Neural progenitor cell (in vitro differentiated cells): Measurements from ENCODE around the gene POLR3C.

Experiments
- EZH2 ChIP-seq: fragments of 200-600 bp; sonication (generic); IDR thresholded peaks from 2 replicates; pipeline ENCODE4 v1.6.1; 2017; ENCODE audit warnings: antibody characterized with exemption, mild to moderate bottlenecking, moderate library complexity
- TF ChIP-seq, protein P1 (sequence below): fragments of 200-600 bp; sonication (generic); IDR thresholded peaks from 2 replicates; pipeline ENCODE4 v1.5.1; 2017; ENCODE audit warnings: antibody characterized with exemption, mild to moderate bottlenecking

DNA sequence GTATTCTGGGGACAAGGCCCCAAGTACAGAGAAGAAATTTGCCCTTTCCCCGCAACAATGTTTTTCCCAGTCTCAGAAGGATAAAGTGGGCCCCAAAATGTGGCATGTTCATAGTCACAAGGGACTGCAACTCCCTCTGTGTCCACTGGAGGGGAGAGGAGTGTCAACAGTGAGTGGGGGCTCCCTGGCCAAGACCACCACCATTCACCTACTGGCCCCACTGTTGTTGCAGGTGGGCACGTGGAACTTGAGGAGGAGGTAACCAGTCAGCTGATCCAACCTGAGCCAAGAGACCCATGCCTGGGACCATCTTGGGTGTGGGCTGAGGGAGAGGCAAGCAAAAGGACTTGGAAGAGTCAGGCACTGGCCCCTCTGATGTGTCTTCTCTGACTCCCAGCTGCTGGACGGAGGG is 22.2 kb downstream of the POLR3C start:
- TF ChIP-seq, protein P1, sequence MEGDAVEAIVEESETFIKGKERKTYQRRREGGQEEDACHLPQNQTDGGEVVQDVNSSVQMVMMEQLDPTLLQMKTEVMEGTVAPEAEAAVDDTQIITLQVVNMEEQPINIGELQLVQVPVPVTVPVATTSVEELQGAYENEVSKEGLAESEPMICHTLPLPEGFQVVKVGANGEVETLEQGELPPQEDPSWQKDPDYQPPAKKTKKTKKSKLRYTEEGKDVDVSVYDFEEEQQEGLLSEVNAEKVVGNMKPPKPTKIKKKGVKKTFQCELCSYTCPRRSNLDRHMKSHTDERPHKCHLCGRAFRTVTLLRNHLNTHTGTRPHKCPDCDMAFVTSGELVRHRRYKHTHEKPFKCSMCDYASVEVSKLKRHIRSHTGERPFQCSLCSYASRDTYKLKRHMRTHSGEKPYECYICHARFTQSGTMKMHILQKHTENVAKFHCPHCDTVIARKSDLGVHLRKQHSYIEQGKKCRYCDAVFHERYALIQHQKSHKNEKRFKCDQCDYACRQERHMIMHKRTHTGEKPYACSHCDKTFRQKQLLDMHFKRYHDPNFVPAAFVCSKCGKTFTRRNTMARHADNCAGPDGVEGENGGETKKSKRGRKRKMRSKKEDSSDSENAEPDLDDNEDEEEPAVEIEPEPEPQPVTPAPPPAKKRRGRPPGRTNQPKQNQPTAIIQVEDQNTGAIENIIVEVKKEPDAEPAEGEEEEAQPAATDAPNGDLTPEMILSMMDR: peak; percentile 59
- no peak for TF ChIP-seq EZH2
